NCI-H187 treated with DMSO at 0.1 percent for 48 hours (cell line): ENCODE results near the gene GINS1.

Experiments used
- DNase-seq: peaks from one replicate; lab custom pipeline; 2025; lab: John Stamatoyannopoulos, UW

GINS1 gene

GRCh38 chr20:25494506-25495188, 87.2 kb downstream of the GINS1 start:
- DNase-seq: no peak

GRCh38 chr20:25495189-25495824, 87.8 kb downstream of the GINS1 start:
- no peak for DNase-seq

GRCh38 chr20:25496165-25496967, 88.9 kb downstream of the GINS1 start:
- no peak for DNase-seq

DNA sequence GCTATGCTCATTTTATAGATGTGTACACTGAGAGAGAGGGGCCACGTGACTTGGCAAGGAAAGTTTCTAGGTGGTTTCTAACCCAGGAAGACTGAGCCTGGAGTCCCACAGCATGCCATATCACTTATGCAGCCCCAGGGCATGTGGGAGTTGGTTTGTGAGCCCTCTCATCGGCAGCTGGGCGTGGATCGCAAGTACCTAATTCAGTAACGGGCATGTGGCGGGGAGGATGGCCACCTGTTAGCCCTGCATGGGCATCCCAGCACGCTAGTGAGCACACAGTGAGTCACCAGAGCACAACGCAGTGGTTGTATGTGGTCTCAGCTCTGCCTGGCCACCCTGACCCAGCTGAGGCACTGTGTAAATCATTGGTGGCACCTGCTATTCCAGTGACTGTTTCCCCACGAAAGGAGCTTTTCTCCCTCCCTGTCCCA, 89.5 kb downstream of the GINS1 start:
- DNase-seq: no peak

- DNase-seq: no peak
Measured at GRCh38 chr20:25497586-25498279, 90.3 kb downstream of the GINS1 start.
